NCI-H128 (cell line): ENCODE results near the gene SCN5A.
"Not testable (repeated sequence)": the region's sequence is repeated elsewhere in the genome, so short reads cannot be mapped to it uniquely, and the experiment has no call there.

Experiments
- DNase-seq: peaks from one replicate; lab custom pipeline; 2025; ENCODE audit not compliant: unreplicated experiment; lab: John Stamatoyannopoulos, UW

Gene SCN5A

GRCh38 chr3:38580450-38581382 is 68.8 kb downstream of the SCN5A start:
- DNase-seq, result no peak

GRCh38 chr3:38579551-38580449 is 69.7 kb downstream of the SCN5A start:
- no peak for DNase-seq

DNA sequence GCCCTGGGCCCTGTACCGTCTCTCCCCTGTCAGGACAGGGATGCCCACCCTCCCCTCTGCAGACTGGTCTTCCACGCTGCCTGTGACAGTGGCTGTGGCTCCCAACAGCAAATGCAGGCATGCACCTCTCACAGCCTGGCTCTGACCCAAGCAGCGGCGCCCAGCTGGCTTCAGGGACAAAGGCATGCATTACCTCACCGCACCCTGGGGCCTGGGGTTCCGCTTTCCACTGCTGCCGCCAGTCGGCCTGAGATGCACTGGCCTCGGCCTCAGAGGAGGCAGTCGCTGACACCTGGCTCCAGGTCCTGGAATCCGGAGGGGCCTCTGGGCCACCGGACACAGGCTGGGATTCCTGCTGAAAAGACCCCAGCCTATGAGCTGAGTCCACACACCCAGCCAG is 70.3 kb downstream of the SCN5A start:
- no peak for DNase-seq

GRCh38 chr3:38578551-38578950 is 70.9 kb downstream of the SCN5A start:
- no peak for DNase-seq

GRCh38 chr3:38578081-38578475 is 71.4 kb downstream of the SCN5A start:
- no peak for DNase-seq

DNA sequence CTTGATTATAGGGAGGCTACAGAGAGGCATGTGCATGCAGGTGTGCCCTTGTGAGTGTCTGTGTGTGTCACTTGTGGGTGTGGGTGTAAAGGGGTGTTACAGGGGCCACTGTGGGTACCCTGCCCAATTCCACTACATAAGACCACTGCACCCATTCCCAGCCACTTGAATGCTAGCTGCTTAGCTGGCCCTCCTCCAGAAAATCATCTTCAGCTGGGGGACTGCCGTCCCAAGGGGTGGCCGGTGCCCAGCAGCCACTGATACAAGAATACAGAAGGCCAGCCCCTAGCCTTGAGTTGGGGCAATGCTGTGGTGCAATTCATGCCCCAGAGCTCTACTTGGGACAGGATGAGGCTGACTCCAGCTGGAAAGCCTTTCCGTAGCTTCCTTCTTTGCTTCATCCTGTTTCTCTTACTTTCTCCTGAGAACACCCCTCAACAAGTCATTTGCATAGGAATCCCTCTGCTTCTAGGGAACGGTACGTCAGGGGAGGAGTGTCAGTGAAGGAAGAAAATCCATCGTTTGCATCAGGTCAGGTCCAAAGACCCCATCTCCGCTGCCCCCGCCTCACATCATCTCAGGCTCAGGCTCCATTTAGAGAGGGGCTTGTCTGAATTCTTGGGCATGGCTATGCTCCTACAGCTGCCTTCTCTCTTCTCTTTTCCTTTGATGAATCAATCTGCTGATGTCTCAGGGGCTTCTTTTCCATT is 72.0 kb downstream of the SCN5A start:
- DNase-seq, result no peak

DNA sequence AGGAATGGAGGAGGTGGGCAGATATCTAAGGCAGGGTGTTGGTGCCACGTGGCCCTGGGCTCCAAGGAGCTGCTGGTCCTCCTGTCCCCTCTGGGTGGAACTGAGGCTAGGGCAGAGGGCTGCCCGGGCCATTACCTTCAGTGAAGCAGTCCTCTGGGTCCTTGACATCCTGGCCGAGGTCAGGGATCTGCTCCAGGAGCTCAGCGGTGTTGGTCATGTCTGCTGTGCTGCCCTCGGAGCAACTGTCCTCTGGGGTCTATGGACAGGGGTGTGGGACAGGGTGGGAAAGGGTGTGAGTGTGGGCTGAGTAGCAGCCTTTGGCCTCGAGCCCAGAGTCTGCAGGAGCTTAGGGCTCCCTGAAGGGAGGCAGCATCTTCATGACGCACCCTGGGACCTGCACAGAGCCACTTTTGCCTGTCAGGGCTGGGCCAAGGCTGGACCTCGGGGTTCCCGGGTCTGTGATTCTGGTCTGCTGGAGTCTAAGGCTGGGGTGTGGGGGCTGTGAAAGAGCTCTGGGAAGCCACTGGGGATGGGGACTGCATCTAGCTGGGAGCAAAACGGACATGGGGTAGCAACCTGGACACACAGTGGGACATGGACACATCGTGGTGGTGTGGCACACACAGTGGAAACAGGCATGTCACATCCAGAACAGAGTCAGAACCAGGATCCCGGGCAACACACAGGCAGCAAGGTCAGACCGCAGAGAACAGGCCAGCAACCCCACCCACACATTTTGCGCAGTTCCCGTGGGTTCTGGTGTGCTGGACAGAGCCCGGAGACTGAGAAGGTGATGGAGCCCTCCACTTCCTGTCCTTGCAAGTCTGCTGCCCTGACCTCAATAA is 72.7 kb downstream of the SCN5A start:
- no peak for DNase-seq

DNA sequence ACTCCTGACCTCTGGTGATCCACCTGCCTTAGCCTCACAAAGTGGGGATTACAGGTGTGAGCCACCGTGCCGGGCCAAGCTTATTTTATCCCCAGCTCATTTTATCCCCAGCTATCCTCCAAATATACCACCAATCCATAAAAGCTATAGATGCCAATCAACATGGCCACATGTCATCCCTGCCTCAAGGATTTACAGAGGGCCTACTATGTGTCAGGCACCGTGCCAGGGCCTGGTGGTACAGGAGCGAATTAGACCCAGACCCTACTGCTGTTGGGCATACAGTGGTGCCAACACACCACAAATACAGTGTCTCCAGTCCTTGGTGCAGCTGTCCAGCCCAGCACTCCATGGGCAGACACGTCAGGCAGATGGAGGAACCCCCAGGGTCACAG is 73.4 kb downstream of the SCN5A start:
- no peak for DNase-seq

DNA sequence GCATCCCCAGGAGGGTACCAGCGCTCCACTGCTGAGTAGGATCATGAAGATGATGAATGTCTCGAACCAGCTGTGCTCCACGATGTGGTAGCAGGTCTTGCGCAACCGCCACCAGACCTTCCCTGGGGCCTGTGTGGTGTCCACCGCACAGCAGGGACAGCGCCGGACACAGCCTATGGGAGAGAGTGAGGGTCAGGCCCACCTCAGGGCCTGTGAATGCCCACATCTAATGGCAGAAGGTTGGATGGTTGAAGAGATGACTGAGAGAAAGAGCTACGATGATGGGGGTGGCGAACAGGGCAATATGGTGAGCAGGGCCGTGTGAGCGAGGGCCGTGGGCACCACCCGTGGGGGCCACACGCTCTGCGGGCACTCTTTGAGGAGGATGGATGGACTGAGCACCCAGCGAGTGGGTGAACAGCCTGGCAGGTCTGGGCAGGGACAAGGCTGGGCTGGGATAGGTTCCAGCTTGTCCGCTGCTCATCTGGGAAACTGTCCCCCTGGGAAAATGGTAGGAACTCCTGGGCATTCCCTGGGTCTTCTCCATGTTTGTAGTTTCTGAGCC is 74.1 kb downstream of the SCN5A start:
- DNase-seq, result no peak

DNA sequence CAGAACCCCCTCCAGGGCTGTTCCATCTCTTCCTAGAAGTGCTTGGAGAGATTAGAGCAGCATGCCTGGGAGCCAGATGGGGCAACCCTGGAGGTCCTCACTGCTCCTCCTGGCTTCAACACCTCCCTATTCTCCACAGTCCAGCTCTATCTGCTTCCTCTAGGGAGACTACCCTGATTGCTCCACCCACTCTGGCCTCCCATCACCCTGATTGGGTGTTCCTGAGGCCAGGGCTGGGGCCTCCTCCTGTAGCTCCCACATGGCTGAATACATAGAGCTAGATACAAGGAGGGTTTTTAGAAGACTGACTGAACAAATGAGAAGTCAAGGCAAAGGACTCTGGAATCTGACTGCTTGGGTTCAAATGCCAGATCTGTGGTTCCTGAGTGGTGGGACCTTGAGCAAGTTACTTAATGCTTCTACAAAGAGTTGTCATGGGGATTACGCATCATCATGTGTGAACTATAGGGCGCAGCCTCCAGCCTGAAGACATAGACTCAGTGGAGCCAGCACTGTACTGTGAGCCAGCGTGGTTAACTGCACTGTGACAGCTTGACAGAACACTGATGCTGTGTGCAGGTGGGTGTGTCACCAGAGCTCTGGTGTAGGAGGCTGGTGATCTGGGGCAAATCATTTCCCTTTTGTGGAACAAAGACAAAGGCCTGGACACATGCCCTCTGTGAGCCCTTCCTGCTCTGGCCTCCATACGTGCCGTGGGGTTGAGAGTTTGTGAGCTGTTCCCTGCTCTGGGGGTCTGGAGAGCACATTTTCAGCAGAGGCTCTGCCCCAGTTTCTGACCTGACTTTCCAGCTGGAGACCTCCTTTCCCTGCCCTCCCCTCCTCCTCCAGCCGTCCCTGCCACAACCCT is 74.8 kb downstream of the SCN5A start:
- no peak for DNase-seq

DNA sequence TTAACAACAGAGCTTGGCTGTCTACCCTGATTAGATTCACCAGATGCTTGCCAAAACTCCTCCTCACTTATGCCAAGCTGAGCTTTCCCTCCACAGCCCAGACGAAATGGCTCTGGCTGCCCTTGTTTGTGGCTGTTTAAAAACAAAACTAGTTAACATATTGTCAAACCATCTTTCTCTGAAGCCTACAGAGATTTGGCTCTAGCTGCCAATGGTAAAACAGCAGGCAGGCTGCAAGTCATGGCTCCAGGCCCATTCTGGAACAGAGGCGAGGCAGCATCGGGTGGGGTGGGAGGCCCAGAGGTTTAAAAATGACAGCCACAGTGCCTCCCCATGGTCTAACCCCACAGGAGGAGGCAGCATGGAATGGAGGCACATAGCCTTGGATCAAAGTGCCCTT is 75.9 kb downstream of the SCN5A start:
- DNase-seq, result no peak

DNA sequence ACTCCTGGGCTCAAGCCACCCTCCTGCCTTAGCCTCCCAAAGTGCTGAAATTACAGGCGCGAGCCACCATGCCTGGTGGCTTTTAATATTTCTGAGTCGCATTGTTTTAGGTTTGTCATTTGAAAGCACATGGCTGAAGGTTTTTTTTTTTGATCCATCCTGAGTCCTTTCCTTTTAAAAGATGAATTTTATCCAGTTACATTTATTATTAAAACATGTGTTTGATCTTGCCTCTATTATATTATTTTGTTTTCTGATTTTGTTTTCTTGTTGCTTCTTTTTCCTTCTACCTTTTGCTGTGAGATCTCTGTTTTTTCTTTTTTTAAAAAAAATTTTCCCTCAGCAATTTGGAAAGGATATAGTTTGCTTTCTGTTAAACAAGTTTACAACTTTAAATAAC is 76.4 kb downstream of the SCN5A start:
- no peak for DNase-seq

GRCh38 chr3:38567498-38567897 is 82.0 kb downstream of the SCN5A start:
- no peak for DNase-seq

DNA sequence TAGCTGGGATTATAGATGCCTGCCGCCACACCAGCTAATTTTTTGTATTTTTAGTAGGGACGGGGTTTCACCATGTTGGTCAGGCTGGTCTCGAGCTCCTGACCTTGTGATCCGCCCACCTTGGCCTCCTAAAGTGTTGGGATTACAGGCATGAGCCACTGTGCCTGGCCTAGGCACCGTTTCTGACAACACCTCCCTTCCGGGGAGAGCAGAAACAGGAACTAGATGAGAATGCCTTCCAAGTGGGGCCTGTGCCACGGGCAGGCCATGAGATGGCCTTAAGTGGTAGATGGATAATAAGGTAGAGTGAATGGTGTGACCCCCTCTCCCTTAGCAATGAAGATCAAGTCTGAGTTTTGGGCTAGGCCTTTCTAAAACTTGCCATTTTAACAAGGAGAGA is 82.7 kb downstream of the SCN5A start:
- DNase-seq, result not testable (repeated sequence)

- no peak for DNase-seq
Observed at GRCh38 chr3:38566215-38566528, 83.3 kb downstream of the SCN5A start.

GRCh38 chr3:38565339-38566214 is 83.9 kb downstream of the SCN5A start:
- no peak for DNase-seq

DNA sequence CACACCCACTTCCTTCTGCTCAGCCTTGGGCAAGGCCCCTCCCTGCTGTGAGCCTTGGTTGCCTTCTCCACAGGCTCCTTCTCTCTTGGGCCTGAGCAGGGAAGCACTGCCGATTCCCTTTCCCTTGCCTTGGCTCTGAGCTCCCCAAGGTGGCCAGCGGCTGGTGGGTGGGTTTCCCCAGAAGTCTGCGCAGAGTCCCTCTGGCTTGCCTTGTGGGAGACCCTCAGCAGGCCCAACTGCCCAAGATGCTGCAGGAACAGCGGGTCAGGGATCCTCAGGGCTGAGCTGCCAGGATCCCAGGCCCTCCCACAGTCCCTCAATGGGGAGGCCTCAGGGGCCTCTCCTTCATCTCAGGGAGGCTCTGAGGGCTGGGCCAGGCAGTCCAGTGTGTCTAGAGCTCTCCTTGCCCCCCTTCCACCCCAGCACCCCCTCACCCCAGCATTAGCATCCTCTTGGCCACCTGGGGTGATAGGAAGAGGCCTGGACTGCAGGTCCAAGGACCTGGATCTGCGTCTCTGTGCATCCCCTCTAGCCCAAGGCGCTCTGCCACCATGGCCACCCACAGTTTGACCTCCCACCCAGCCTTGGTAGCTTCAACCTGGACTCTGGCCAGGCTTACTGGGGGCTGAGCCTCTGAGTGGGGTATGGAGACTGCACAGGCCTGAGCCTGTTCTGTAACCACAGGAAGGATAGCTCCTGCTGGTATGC is 84.7 kb downstream of the SCN5A start:
- DNase-seq, result no peak

DNA sequence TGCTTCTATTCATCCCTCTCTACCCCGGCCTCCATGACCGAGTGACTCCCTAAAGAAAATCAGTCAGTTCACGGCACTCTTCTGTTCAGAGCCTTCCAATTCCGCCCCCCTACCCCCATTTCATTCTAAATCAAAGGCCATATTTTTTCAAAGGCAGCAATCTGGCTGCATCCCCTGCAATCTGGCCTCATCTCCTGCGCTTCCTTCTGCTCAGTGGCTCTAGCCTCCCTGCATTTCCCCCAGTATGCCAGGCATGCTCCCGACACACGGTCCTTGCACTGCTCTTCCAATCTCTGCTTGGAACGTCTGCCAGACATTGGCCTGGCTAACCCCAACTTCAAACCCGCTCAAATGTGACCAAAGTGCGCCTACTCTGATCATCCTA is 85.6 kb downstream of the SCN5A start:
- no peak for DNase-seq
